Measurements from ENCODE around the gene TMEM203.

- TF ChIP-seq TAF1 (IDR thresholded peaks at IDR 0.05; ENCODE audit: low read depth) (no peak), EP300 (conservative IDR thresholded peaks at IDR 0.05; ENCODE audit: poor library complexity, severe bottlenecking) (no peak), MXI1 (conservative IDR thresholded peaks at IDR 0.05; ENCODE audit: poor library complexity, severe bottlenecking) (no peak), EZH2 (IDR thresholded peaks at IDR 0.05; ENCODE audit: borderline replicate concordance, insufficient read depth, low read length, poor library complexity, severe bottlenecking) (no peak), POLR2AphosphoS5 (IDR thresholded peaks at IDR 0.05) (no peak), CTCF (IDR thresholded peaks at IDR 0.05; ENCODE audit: poor library complexity, severe bottlenecking) (no peak), RAD21 (conservative IDR thresholded peaks at IDR 0.05) (no peak), REST (IDR thresholded peaks at IDR 0.05; ENCODE audit: borderline replicate concordance) (no peak)
Measured at GRCh38 chr9:137186385-137186784, 19.1 kb downstream of the TMEM203 start.
